K562 (cell line): Measurements from ENCODE around the gene KIF26A. TPM values are rescaled to one million over a fixed set of nuclear protein-coding genes. Genes with fewer than 3 reads are reported as not detected.

Experiments used
- ATAC-seq: fragments of 200-7000 bp; cut with Tn5 transposase; 3 replicates; pipeline ENCODE4 v1.9.1; 2020; ENCODE audit warnings: moderate library complexity
- BruUV-seq: library from RNA; stranded (reverse); fragments of 400-500 nt; replicated peaks from 2 replicates; lab custom pipeline; 2021; lab: Mats Ljungman, UMichigan
- CTCF ChIA-PET: fragments of 300-600 bp; formaldehyde crosslinking; extraction: SDS; loops from one replicate; lab custom pipeline; 2021; ENCODE audit warnings: low intra/inter-chr PET ratio; lab: Yijun Ruan, JAX
- POLR2A ChIA-PET: fragments of 300-600, 350-650 bp; sonication (Branson Sonifier 250); formaldehyde crosslinking; extraction: SDS; loops from one replicate; lab custom pipeline; 2021; ENCODE audit warnings: antibody characterized with exemption, inconsistent platforms; lab: Yijun Ruan, JAX
- DNase-seq, 4 experiments: peaks; one replicate each; pipeline versions ENCODE4 v3.0.0 to v3.0.0-alpha.2; 2011 to 2018; ENCODE audit warnings: low spot score in 3 of 4, mixed read lengths in 3 of 4; ENCODE audit errors: extremely low read depth in 1 of 4
- FAIRE-seq: peaks from 2 replicates; lab custom pipeline; 2011; peaks lifted over from hg19 to GRCh38; lab: Jason Lieb, UNC
- H2AFZ ChIP-seq: 2 replicates; pipeline ENCODE4 v1.6.0; 2011; ENCODE audit warnings: low read depth, low read length, control low read depth, inconsistent platforms
- H3K27ac ChIP-seq: fragments of 200-600 bp; 3 replicates; pipeline ENCODE4 v1.8.0; 2011; ENCODE audit warnings: low read depth, mild to moderate bottlenecking, control low read depth, inconsistent platforms, low read length, moderate library complexity, mixed read lengths; ENCODE audit errors: extremely low read depth
- H3K27me3 ChIP-seq, 2 experiments: fragments of 300-600 bp in 1 of 2; 2 replicates in 1 of 2; 3 replicates in 1 of 2; pipeline versions ENCODE4 v1.6.0 to v1.8.0; 2011; ENCODE audit warnings: inconsistent platforms in 2 of 2, low read length in 2 of 2, mild to moderate bottlenecking in 1 of 2, mixed read lengths in 1 of 2, moderate library complexity in 1 of 2; ENCODE audit not compliant: control insufficient read depth in 2 of 2, insufficient read depth in 2 of 2
- H3K36me3 ChIP-seq: fragments of 300-600 bp; 3 replicates; pipeline ENCODE4 v1.8.0; 2011; ENCODE audit warnings: mild to moderate bottlenecking, low read length, inconsistent platforms; ENCODE audit not compliant: control insufficient read depth, insufficient read depth
- H3K4me1 ChIP-seq, 2 experiments: fragments of 200-600 bp in 1 of 2; replicated peaks in 1 of 2; 2 replicates in 1 of 2; 3 replicates in 1 of 2; pipeline versions ENCODE4 v1.5.1 to v1.8.0; 2011; ENCODE audit warnings: inconsistent platforms in 2 of 2, low read length in 2 of 2, mild to moderate bottlenecking in 1 of 2, mixed read lengths in 1 of 2, moderate library complexity in 1 of 2; ENCODE audit not compliant: control insufficient read depth in 2 of 2, insufficient read depth in 2 of 2
- H3K4me2 ChIP-seq: 2 replicates; pipeline ENCODE4 v1.6.1; 2011; ENCODE audit warnings: low read length, control low read depth, inconsistent platforms, mixed read lengths; ENCODE audit not compliant: insufficient read depth
- H3K4me3 ChIP-seq: fragments of 200-600 bp; sonication (generic), shearing (Covaris generic); 2 replicates; pipeline ENCODE4 v1.5.1; 2016; ENCODE audit warnings: control low read depth, inconsistent platforms
- H3K79me2 ChIP-seq: fragments of 200-600 bp; 3 replicates; pipeline ENCODE4 v1.8.0; 2011; ENCODE audit warnings: low read length, inconsistent platforms; ENCODE audit not compliant: control insufficient read depth, insufficient read depth
- H3K9ac ChIP-seq, 2 experiments: 2 replicates each; pipeline versions ENCODE4 v1.6.0 to v1.6.1; 2011; ENCODE audit warnings: low read depth in 2 of 2, low read length in 2 of 2, control low read depth in 1 of 2, inconsistent platforms in 1 of 2, mild to moderate bottlenecking in 1 of 2, mixed read lengths in 1 of 2; ENCODE audit not compliant: insufficient read depth in 1 of 2
- H3K9me1 ChIP-seq: one replicate; pipeline ENCODE4 v1.6.0; 2011; ENCODE audit warnings: inconsistent platforms, mild to moderate bottlenecking, low read length, moderate library complexity; ENCODE audit not compliant: control insufficient read depth, insufficient read depth
- H3K9me3 ChIP-seq: replicated peaks from 2 replicates; pipeline ENCODE4 v1.5.1; 2011; ENCODE audit warnings: low read depth, low read length, inconsistent platforms; ENCODE audit not compliant: control insufficient read depth, insufficient read depth
- H4K20me1 ChIP-seq: replicated peaks from 2 replicates; pipeline ENCODE4 v1.6.1; 2011; ENCODE audit warnings: low read length, inconsistent platforms, mixed read lengths; ENCODE audit not compliant: control insufficient read depth, insufficient read depth
- HLTF ChIP-seq: fragments of 450-650 bp; IDR thresholded peaks from 2 replicates; pipeline ENCODE4 v1.6.1; 2016
- KLF16 ChIP-seq: IDR thresholded peaks from 2 replicates; pipeline ENCODE4 v1.6.1; 2016; ENCODE audit warnings: antibody characterized with exemption
- SMC3 ChIP-seq: conservative IDR thresholded peaks from 2 replicates; pipeline ENCODE4 v1.6.1; 2011; ENCODE audit warnings: low read depth, low read length, improper control_type of control experiment; ENCODE audit not compliant: insufficient read depth
- TAF7 ChIP-seq: fragments of 450-650 bp; IDR thresholded peaks from 2 replicates; pipeline ENCODE4 v1.6.1; 2016; ENCODE audit warnings: missing genetic modification characterization, missing compliant biosample characterization
- ZBTB7A ChIP-seq: IDR thresholded peaks from 2 replicates; pipeline ENCODE4 v1.6.1; 2011; ENCODE audit warnings: low read depth, mild to moderate bottlenecking, low read length, moderate library complexity, borderline replicate concordance; ENCODE audit not compliant: control insufficient read depth
- WGBS: fragments of 100-300 bp; shearing (Covaris generic); methylation state at CpG from one replicate; pipeline ENCODE4 v1.1.6; 2016; ENCODE audit warnings: low coverage, mixed read lengths; ENCODE audit not compliant: insufficient coverage; ENCODE audit errors: missing lambda C conversion rate; 5-methylcytosine and 5-hydroxymethylcytosine counted together
- in situ Hi-C: fragments of 300-500 bp; cut with MboI; formaldehyde crosslinking; loops from 4 replicates; pipeline ENCODE4 v1.15.0; 2018; ENCODE audit warnings: inconsistent platforms, mixed read lengths
- intact Hi-C: fragments of 100-400 bp; cut with micrococcal nuclease; formaldehyde crosslinking; loops from 2 replicates; pipeline ENCODE4 v1.14.2; 2022
- polyA plus RNA-seq, 8 experiments: library from polyadenylated mRNA; depleted of rRNA in 4 of 8; stranded (reverse) in 5 of 8; unstranded in 3 of 8; fragments of >200 nt; fragmentation: Nextera tagmentation in 2 of 8; fragmentation: Illumina TruSeq in 1 of 8; extraction: Ambion mirVana in 2 of 8; extraction: Trizol in 1 of 8; gene quantifications; 2 replicates each; pipeline versions ENCODE4 v1.2.1 to v1.2.3, GENCODE V29; 2011 to 2014; ENCODE audit warnings: inconsistent platforms in 1 of 8, missing spikeins in 1 of 8
- total RNA-seq, 7 experiments: library from RNA; depleted of rRNA in 6 of 7; stranded (reverse); fragments of >200 nt in 6 of 7; fragmentation: Illumina TruSeq in 2 of 7; extraction: Trizol in 2 of 7; gene quantifications; 2 replicates each; pipeline versions ENCODE4 v1.2.1 to v1.2.3, GENCODE V29; 2011 to 2021; ENCODE audit warnings: low replicate concordance in 1 of 7
- TF ChIP-seq, protein P1 (sequence below): fragments of 450-650 bp; IDR thresholded peaks from 2 replicates; pipeline ENCODE4 v1.7.1; 2018; ENCODE audit warnings: mild to moderate bottlenecking, low read depth; ENCODE audit not compliant: partially characterized antibody
- TF ChIP-seq, protein P2 (sequence below), 3 experiments: IDR thresholded peaks in 2 of 3; conservative IDR thresholded peaks in 1 of 3; 2 replicates each; pipeline ENCODE4 v1.5.1; 2011 to 2012; ENCODE audit warnings: low read length in 3 of 3, mild to moderate bottlenecking in 3 of 3, control low read depth in 2 of 3, improper control_type of control experiment in 1 of 3, inconsistent platforms in 1 of 3, low read depth in 1 of 3, mixed read lengths in 1 of 3, moderate library complexity in 1 of 3; ENCODE audit not compliant: insufficient read depth in 2 of 3

The KIF26A gene
- total and polyA plus RNA-seq, 9 of the 15 experiments (the other 6 are each of a cell fraction or from before 2014, with no cell fraction given), result 0.04 TPM; not detected in 8

DNA sequence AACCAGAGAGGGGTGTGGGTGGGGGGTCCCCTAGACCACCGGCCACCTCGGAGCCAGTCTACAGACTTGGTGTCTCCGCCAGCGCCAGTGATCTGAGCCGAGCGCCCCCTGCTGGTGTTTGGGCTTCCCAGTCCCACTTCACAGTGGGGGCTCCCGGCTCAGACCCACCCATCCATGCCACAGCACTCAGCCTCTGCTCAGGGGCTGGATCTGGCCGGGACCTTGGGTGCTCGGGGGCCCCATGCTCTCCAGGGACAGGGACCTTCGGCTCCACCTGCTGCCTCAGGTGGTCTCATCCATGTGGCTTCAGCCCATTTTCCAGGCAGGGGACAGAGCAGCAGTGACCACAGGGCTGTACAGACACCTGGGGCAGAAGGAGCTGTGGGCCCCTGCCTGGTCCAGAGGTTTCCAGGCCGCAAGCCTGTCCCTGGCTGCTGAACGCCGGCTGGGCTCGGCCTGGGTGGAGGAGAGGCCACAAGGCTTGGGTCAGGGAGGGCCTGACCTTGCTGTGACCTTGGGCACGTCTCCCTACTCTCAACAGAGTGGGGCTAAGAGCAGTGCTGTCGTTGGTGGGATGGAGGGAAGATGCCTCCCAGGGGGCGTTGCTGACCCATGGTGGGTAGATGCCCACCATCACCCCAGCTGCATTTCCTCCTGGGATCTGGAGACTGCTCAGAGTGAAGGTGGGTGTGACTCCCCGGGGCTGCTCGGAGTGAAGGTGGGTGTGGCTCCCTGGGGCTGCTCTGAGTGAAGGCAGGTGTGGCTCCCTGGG lies 86.3 kb downstream of the KIF26A start:
- intact Hi-C loops, result no loop called here
- no peak overlapping the region for H3K4me2 ChIP-seq
- POLR2A ChIA-PET, result interaction anchor here (0.6 kb wide), 1 partner anchor 162 kb away, joined by 3 read pairs; no protein-coding TSS in a partner anchor

More for the DNA sequence above, 86.3 kb downstream of the KIF26A start:
- Histone ChIP-seq H3K36me3 (no peaks in the 10 kb centered on the region), H3K27ac (no peak overlapping the region), H2AFZ (no peak overlapping the region), H3K79me2 (no peaks in the 10 kb centered on the region), H3K9me1 (no peaks in the 10 kb centered on the region), H3K4me1 (peaks cover 0 to 23% of the 10 kb centered on the region in 2 experiments; a peak in 3 of 5 replicates), H3K4me3 (no peak overlapping the region), H3K9me3 (no peaks in the 10 kb centered on the region)
- in situ Hi-C loops, result no loop called here
- ATAC-seq (peak; percentile 73), FAIRE-seq (no peak)
- CTCF ChIA-PET, result no interaction called here
- BruUV-seq, result no TSS peak
- WGBS, result under 1% methylated on average over 17 of the region's 19 CpGs
- 0 out of 2 replicates have a peak, but pooled peaks have one; percentile 25 for TF ChIP-seq ZBTB7A
- no peak for TF ChIP-seq HLTF
- TF ChIP-seq SMC3, result 0 out of 2 replicates have a peak, but pooled peaks have one; percentile 4
- TF ChIP-seq, protein P1, sequence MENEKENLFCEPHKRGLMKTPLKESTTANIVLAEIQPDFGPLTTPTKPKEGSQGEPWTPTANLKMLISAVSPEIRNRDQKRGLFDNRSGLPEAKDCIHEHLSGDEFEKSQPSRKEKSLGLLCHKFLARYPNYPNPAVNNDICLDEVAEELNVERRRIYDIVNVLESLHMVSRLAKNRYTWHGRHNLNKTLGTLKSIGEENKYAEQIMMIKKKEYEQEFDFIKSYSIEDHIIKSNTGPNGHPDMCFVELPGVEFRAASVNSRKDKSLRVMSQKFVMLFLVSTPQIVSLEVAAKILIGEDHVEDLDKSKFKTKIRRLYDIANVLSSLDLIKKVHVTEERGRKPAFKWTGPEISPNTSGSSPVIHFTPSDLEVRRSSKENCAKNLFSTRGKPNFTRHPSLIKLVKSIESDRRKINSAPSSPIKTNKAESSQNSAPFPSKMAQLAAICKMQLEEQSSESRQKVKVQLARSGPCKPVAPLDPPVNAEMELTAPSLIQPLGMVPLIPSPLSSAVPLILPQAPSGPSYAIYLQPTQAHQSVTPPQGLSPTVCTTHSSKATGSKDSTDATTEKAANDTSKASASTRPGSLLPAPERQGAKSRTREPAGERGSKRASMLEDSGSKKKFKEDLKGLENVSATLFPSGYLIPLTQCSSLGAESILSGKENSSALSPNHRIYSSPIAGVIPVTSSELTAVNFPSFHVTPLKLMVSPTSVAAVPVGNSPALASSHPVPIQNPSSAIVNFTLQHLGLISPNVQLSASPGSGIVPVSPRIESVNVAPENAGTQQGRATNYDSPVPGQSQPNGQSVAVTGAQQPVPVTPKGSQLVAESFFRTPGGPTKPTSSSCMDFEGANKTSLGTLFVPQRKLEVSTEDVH, result no peak
- no peak for TF ChIP-seq KLF16
- TF ChIP-seq, protein P2, sequence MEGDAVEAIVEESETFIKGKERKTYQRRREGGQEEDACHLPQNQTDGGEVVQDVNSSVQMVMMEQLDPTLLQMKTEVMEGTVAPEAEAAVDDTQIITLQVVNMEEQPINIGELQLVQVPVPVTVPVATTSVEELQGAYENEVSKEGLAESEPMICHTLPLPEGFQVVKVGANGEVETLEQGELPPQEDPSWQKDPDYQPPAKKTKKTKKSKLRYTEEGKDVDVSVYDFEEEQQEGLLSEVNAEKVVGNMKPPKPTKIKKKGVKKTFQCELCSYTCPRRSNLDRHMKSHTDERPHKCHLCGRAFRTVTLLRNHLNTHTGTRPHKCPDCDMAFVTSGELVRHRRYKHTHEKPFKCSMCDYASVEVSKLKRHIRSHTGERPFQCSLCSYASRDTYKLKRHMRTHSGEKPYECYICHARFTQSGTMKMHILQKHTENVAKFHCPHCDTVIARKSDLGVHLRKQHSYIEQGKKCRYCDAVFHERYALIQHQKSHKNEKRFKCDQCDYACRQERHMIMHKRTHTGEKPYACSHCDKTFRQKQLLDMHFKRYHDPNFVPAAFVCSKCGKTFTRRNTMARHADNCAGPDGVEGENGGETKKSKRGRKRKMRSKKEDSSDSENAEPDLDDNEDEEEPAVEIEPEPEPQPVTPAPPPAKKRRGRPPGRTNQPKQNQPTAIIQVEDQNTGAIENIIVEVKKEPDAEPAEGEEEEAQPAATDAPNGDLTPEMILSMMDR (IDR thresholded peaks at IDR 0.05 in 2 of 3, conservative IDR thresholded peaks at IDR 0.05 in 1 of 3; ENCODE audit: insufficient read depth in 2 of 3, low read depth in 1 of 3, low read length in 3 of 3), result peak; percentile 33 to 58 (median 40); a peak in 4 of 6 replicates
- no peak for TF ChIP-seq TAF7 (tag)
- TF ChIP-seq, all 486 proteins: peak for 3
- peak; percentile 27 to 52 (median 42) for DNase-seq
- H3K9ac ChIP-seq, result no peak overlapping the region
- peaks cover 3 to 13% of the 10 kb centered on the region in 2 experiments; a peak in 3 of 5 replicates for H3K27me3 ChIP-seq
- H4K20me1 ChIP-seq, result no peaks in the 10 kb centered on the region
